Measurements from ENCODE around the gene ADAT1. TPM values are rescaled to one million over a fixed set of nuclear protein-coding genes. Genes with fewer than 3 reads are reported as not detected.

The ADAT1 gene
- total and polyA plus RNA-seq, 2 of the 13 experiments (the other 11 are each of a cell fraction or from before 2014, with no cell fraction given): 18.4 to 40.8 TPM

DNA sequence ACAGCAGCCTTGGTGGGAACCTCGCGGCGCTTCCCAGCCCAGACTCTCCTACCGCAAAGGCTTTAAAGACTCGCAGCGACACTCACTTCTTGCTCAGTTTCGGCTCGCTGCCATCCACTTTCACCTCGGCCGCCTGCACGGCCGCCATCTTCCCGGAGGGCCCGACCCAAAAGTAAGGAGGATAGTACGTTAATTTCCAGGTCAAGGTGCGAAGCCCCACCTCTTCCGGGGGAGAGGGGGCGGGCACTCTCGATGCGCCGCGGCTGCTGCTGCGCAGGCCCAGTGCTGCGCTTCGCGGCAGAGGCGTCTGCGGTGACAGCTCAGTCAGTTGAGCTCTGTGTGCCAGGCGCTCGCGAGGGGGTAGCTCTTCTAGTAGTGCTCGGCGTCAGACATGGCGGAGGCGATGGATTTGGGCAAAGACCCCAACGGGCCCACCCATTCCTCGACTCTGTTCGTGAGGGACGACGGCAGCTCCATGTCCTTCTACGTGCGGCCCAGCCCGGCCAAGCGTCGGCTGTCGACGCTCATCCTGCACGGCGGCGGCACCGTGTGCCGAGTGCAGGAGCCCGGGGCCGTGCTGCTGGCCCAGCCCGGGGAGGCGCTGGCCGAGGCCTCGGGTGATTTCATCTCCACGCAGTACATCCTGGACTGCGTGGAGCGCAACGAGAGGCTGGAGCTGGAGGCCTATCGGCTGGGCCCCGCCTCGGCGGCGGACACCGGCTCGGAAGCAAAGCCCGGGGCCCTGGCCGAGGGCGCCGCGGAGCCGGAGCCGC lies 24.6 kb upstream of the ADAT1 start, which contains the start of the genes KARS1 and TERF2IP (continued):
- TF ChIP-seq MTF1 (CRISPR knock-in tag; IDR thresholded peaks at IDR 0.05) (peak; percentile 71; the same call in 1 of the 2 replicates), ZNF607 (CRISPR knock-in tag; IDR thresholded peaks at IDR 0.05; ENCODE audit: borderline replicate concordance) (peak; percentile 76), GATA4 (IDR thresholded peaks at IDR 0.05; ENCODE audit: borderline replicate concordance, low read depth) (peak; percentile 87), ZNF124 (CRISPR knock-in tag; IDR thresholded peaks at IDR 0.05) (peak; percentile 83; the same call in 1 of the 2 replicates), ZNF20 (CRISPR knock-in tag; IDR thresholded peaks at IDR 0.05) (peak; percentile 82), ELF1 (CRISPR knock-in tag; IDR thresholded peaks at IDR 0.05) (peak; percentile 85), ZFY (CRISPR knock-in tag; IDR thresholded peaks at IDR 0.05) (peak; percentile 95), TBX3 (IDR thresholded peaks at IDR 0.05; ENCODE audit: borderline replicate concordance) (peak; percentile 80), NFE2L2 (IDR thresholded peaks at IDR 0.05; ENCODE audit: low read length) (no peak), ZNF337 (CRISPR knock-in tag; IDR thresholded peaks at IDR 0.05; ENCODE audit: borderline replicate concordance, low read depth) (no peak)
- TF ChIP-seq, protein P1, sequence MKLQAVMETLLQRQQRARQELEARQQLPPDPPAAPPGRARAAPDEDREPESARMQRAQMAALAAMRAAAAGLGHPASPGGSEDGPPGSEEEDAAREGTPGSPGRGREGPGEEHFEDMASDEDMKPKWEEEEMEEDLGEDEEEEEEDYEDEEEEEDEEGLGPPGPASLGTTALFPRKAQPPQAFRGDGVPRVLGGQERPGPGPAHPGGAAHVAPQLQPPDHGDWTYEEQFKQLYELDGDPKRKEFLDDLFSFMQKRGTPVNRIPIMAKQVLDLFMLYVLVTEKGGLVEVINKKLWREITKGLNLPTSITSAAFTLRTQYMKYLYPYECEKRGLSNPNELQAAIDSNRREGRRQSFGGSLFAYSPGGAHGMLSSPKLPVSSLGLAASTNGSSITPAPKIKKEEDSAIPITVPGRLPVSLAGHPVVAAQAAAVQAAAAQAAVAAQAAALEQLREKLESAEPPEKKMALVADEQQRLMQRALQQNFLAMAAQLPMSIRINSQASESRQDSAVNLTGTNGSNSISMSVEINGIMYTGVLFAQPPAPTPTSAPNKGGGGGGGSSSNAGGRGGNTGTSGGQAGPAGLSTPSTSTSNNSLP (IDR thresholded peaks at IDR 0.05; ENCODE audit: low read depth, low read length): no peak; the same call in 1 of the 2 replicates
- TF ChIP-seq, protein P2, sequence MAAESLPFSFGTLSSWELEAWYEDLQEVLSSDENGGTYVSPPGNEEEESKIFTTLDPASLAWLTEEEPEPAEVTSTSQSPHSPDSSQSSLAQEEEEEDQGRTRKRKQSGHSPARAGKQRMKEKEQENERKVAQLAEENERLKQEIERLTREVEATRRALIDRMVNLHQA (CRISPR knock-in tag; IDR thresholded peaks at IDR 0.05): 0 out of 2 replicates have a peak, but pooled peaks have one; percentile 19
- TF ChIP-seq, protein P3, sequence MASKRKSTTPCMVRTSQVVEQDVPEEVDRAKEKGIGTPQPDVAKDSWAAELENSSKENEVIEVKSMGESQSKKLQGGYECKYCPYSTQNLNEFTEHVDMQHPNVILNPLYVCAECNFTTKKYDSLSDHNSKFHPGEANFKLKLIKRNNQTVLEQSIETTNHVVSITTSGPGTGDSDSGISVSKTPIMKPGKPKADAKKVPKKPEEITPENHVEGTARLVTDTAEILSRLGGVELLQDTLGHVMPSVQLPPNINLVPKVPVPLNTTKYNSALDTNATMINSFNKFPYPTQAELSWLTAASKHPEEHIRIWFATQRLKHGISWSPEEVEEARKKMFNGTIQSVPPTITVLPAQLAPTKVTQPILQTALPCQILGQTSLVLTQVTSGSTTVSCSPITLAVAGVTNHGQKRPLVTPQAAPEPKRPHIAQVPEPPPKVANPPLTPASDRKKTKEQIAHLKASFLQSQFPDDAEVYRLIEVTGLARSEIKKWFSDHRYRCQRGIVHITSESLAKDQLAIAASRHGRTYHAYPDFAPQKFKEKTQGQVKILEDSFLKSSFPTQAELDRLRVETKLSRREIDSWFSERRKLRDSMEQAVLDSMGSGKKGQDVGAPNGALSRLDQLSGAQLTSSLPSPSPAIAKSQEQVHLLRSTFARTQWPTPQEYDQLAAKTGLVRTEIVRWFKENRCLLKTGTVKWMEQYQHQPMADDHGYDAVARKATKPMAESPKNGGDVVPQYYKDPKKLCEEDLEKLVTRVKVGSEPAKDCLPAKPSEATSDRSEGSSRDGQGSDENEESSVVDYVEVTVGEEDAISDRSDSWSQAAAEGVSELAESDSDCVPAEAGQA (IDR thresholded peaks at IDR 0.05; ENCODE audit: low read depth): peak; percentile 53; the same call in 1 of the 2 replicates
- TF ChIP-seq, protein P3 (CRISPR knock-in tag; IDR thresholded peaks at IDR 0.05; ENCODE audit: borderline replicate concordance): peak; percentile 40
- TF ChIP-seq, protein P4, sequence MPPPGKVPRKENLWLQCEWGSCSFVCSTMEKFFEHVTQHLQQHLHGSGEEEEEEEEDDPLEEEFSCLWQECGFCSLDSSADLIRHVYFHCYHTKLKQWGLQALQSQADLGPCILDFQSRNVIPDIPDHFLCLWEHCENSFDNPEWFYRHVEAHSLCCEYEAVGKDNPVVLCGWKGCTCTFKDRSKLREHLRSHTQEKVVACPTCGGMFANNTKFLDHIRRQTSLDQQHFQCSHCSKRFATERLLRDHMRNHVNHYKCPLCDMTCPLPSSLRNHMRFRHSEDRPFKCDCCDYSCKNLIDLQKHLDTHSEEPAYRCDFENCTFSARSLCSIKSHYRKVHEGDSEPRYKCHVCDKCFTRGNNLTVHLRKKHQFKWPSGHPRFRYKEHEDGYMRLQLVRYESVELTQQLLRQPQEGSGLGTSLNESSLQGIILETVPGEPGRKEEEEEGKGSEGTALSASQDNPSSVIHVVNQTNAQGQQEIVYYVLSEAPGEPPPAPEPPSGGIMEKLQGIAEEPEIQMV (CRISPR knock-in tag; IDR thresholded peaks at IDR 0.05; ENCODE audit: low read depth): peak; percentile 23
- TF ChIP-seq, protein P5, sequence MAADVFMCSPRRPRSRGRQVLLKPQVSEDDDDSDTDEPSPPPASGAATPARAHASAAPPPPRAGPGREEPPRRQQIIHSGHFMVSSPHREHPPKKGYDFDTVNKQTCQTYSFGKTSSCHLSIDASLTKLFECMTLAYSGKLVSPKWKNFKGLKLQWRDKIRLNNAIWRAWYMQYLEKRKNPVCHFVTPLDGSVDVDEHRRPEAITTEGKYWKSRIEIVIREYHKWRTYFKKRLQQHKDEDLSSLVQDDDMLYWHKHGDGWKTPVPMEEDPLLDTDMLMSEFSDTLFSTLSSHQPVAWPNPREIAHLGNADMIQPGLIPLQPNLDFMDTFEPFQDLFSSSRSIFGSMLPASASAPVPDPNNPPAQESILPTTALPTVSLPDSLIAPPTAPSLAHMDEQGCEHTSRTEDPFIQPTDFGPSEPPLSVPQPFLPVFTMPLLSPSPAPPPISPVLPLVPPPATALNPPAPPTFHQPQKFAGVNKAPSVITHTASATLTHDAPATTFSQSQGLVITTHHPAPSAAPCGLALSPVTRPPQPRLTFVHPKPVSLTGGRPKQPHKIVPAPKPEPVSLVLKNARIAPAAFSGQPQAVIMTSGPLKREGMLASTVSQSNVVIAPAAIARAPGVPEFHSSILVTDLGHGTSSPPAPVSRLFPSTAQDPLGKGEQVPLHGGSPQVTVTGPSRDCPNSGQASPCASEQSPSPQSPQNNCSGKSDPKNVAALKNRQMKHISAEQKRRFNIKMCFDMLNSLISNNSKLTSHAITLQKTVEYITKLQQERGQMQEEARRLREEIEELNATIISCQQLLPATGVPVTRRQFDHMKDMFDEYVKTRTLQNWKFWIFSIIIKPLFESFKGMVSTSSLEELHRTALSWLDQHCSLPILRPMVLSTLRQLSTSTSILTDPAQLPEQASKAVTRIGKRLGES (CRISPR knock-in tag; IDR thresholded peaks at IDR 0.05; ENCODE audit: borderline replicate concordance): 0 out of 2 replicates have a peak, but pooled peaks have one; percentile 55
